ENCODE measurements around the gene HMCN2.

HMCN2 gene

GRCh38 chr9:130396581-130396980 lies 131.0 kb downstream of the HMCN2 start:
- H3K4me3 ChIP-seq (ENCODE audit: low read length in 2 of 2) = no peak overlapping the region
- H4K8ac ChIP-seq (ENCODE audit: low read depth, low read length) = no peak overlapping the region
- no peak for DNase-seq (ENCODE audit: low spot score)
- H3K27ac ChIP-seq (replicated peaks; ENCODE audit: low read length) = no peak overlapping the region
- no peak overlapping the region for H3K4ac ChIP-seq (ENCODE audit: low read length)
- H3K27me3 ChIP-seq (ENCODE audit: control insufficient read depth in 3 of 3, insufficient read depth in 3 of 3, low read depth in 1 of 3, low read length in 3 of 3) = peaks cover 0 to 4% (median 0%) of the 10 kb centered on the region in 3 experiments
- H2BK5ac ChIP-seq (ENCODE audit: low read length) = no peak overlapping the region
- no peak overlapping the region for H3K14ac ChIP-seq (ENCODE audit: low read length)
- no peak overlapping the region for H2BK12ac ChIP-seq (ENCODE audit: low read length)
- H2AFZ ChIP-seq (ENCODE audit: low read length) = no peak overlapping the region
- peaks cover 0 to 5% of the 10 kb centered on the region in 2 donors for H3K4me1 ChIP-seq (ENCODE audit: control insufficient read depth in 2 of 2, insufficient read depth in 1 of 2, low read depth in 1 of 2, low read length in 2 of 2)
- no peak overlapping the region for H2BK15ac ChIP-seq (ENCODE audit: low read length)
- no peak overlapping the region for H4K91ac ChIP-seq (ENCODE audit: low read depth, low read length, poor library complexity)
- H3K23ac ChIP-seq (ENCODE audit: low read depth, low read length, poor library complexity) = no peak overlapping the region
- no peak overlapping the region for H2BK120ac ChIP-seq (ENCODE audit: low read depth, low read length)
- no peak overlapping the region for H3K4me2 ChIP-seq (ENCODE audit: insufficient read depth, low read length, poor library complexity, severe bottlenecking)
- no peaks in the 10 kb centered on the region for H3K36me3 ChIP-seq (replicated peaks in 1 of 2; ENCODE audit: control insufficient read depth in 2 of 2, insufficient read depth in 2 of 2, low read length in 2 of 2)
- no peak overlapping the region for H3K18ac ChIP-seq (ENCODE audit: low read length)
- no peak overlapping the region for H3K9ac ChIP-seq (ENCODE audit: low read depth, low read length, poor library complexity)
- no peaks in the 10 kb centered on the region for H3K9me3 ChIP-seq (replicated peaks in 1 of 2; ENCODE audit: control insufficient read depth in 2 of 2, insufficient read depth in 1 of 2, low read depth in 1 of 2, low read length in 2 of 2)
- H3K79me1 ChIP-seq (ENCODE audit: low read depth, low read length) = no peaks in the 10 kb centered on the region
- no CpG with 5 or more reads among the region's 4 CpGs for WGBS, 2 donors (ENCODE audit: extremely low coverage in 2 of 2, insufficient read length in 2 of 2, insufficient replicate concordance in 1 of 2)
- H2AK5ac ChIP-seq (ENCODE audit: low read depth, low read length) = no peak overlapping the region

GRCh38 chr9:130398487-130399240 lies 133.1 kb downstream of the HMCN2 start:
- Histone ChIP-seq H2BK5ac (ENCODE audit: low read length) (no peak overlapping the region), H3K27ac (replicated peaks; ENCODE audit: low read length) (no peak overlapping the region), H3K4me1 (ENCODE audit: control insufficient read depth in 2 of 2, insufficient read depth in 1 of 2, low read depth in 1 of 2, low read length in 2 of 2) (peaks cover 0 to 2% of the 10 kb centered on the region in 2 donors), H3K36me3 (replicated peaks in 1 of 2; ENCODE audit: control insufficient read depth in 2 of 2, insufficient read depth in 2 of 2, low read length in 2 of 2) (no peaks in the 10 kb centered on the region), H2BK15ac (ENCODE audit: low read length) (peak overlapping the region; percentile 75), H3K14ac (ENCODE audit: low read length) (peak overlapping the region; percentile 82), H3K18ac (ENCODE audit: low read length) (peak overlapping the region; percentile 89), H3K4me3 (ENCODE audit: low read length in 2 of 2) (no peak overlapping the region), H2BK12ac (ENCODE audit: low read length) (peak overlapping the region; percentile 90), H3K23ac (ENCODE audit: low read depth, low read length, poor library complexity) (no peak overlapping the region), H3K79me1 (ENCODE audit: low read depth, low read length) (no peaks in the 10 kb centered on the region), H3K9me3 (replicated peaks in 1 of 2; ENCODE audit: control insufficient read depth in 2 of 2, insufficient read depth in 1 of 2, low read depth in 1 of 2, low read length in 2 of 2) (no peaks in the 10 kb centered on the region), H4K8ac (ENCODE audit: low read depth, low read length) (peak overlapping the region; percentile 65), H3K27me3 (ENCODE audit: control insufficient read depth in 3 of 3, insufficient read depth in 3 of 3, low read depth in 1 of 3, low read length in 3 of 3) (peaks cover 0 to 14% (median 0%) of the 10 kb centered on the region in 3 experiments), H3K4me2 (ENCODE audit: insufficient read depth, low read length, poor library complexity, severe bottlenecking) (no peak overlapping the region), H4K91ac (ENCODE audit: low read depth, low read length, poor library complexity) (no peak overlapping the region), H2AK5ac (ENCODE audit: low read depth, low read length) (peak overlapping the region; percentile 88), H3K9ac (ENCODE audit: low read depth, low read length, poor library complexity) (peak overlapping the region; percentile 77), H2BK120ac (ENCODE audit: low read depth, low read length) (no peak overlapping the region), H3K4ac (ENCODE audit: low read length) (no peak overlapping the region), H2AFZ (ENCODE audit: low read length) (no peak overlapping the region)
- no peak for DNase-seq (ENCODE audit: low spot score)
- no CpG with 5 or more reads among the region's 17 CpGs for WGBS, 2 donors (ENCODE audit: extremely low coverage in 2 of 2, insufficient read length in 2 of 2, insufficient replicate concordance in 1 of 2)

- no peak overlapping the region for H2AFZ ChIP-seq (ENCODE audit: low read length)
- peak overlapping the region; percentile 91 for H2AK5ac ChIP-seq (ENCODE audit: low read depth, low read length)
- H3K14ac ChIP-seq (ENCODE audit: low read length) = no peak overlapping the region
- H3K18ac ChIP-seq (ENCODE audit: low read length) = no peak overlapping the region
- H3K9ac ChIP-seq (ENCODE audit: low read depth, low read length, poor library complexity) = no peak overlapping the region
- H3K36me3 ChIP-seq (replicated peaks in 1 of 2; ENCODE audit: control insufficient read depth in 2 of 2, insufficient read depth in 2 of 2, low read length in 2 of 2) = no peaks in the 10 kb centered on the region
- H2BK12ac ChIP-seq (ENCODE audit: low read length) = no peak overlapping the region
- no peak overlapping the region for H4K91ac ChIP-seq (ENCODE audit: low read depth, low read length, poor library complexity)
- H3K4me2 ChIP-seq (ENCODE audit: insufficient read depth, low read length, poor library complexity, severe bottlenecking) = no peak overlapping the region
- peak overlapping the region; percentile 43 for H2BK5ac ChIP-seq (ENCODE audit: low read length)
- H2BK15ac ChIP-seq (ENCODE audit: low read length) = no peak overlapping the region
- H3K27ac ChIP-seq (replicated peaks; ENCODE audit: low read length) = no peak overlapping the region
- H3K4ac ChIP-seq (ENCODE audit: low read length) = no peak overlapping the region
- no peaks in the 10 kb centered on the region for H3K79me1 ChIP-seq (ENCODE audit: low read depth, low read length)
- no peak for DNase-seq (ENCODE audit: low spot score)
- no peak overlapping the region for H4K8ac ChIP-seq (ENCODE audit: low read depth, low read length)
- no peaks in the 10 kb centered on the region for H3K9me3 ChIP-seq (replicated peaks in 1 of 2; ENCODE audit: control insufficient read depth in 2 of 2, insufficient read depth in 1 of 2, low read depth in 1 of 2, low read length in 2 of 2)
- H3K4me3 ChIP-seq (ENCODE audit: low read length in 2 of 2) = no peak overlapping the region
- peaks cover 0 to 24% (median 0%) of the 10 kb centered on the region in 3 experiments for H3K27me3 ChIP-seq (ENCODE audit: control insufficient read depth in 3 of 3, insufficient read depth in 3 of 3, low read depth in 1 of 3, low read length in 3 of 3)
- H3K23ac ChIP-seq (ENCODE audit: low read depth, low read length, poor library complexity) = no peak overlapping the region
- no peak overlapping the region for H2BK120ac ChIP-seq (ENCODE audit: low read depth, low read length)
- no CpG with 5 or more reads among the region's 8 CpGs for WGBS, 2 donors (ENCODE audit: extremely low coverage in 2 of 2, insufficient read length in 2 of 2, insufficient replicate concordance in 1 of 2)
- H3K4me1 ChIP-seq (ENCODE audit: control insufficient read depth in 2 of 2, insufficient read depth in 1 of 2, low read depth in 1 of 2, low read length in 2 of 2) = peaks cover 0 to 2% of the 10 kb centered on the region in 2 donors
Observed at GRCh38 chr9:130399768-130400167, 134.2 kb downstream of the HMCN2 start.

- Histone ChIP-seq H4K8ac (ENCODE audit: low read depth, low read length) (peak overlapping the region; percentile 52), H3K23ac (ENCODE audit: low read depth, low read length, poor library complexity) (peak overlapping the region; percentile 83), H3K4ac (ENCODE audit: low read length) (no peak overlapping the region), H3K4me2 (ENCODE audit: insufficient read depth, low read length, poor library complexity, severe bottlenecking) (no peak overlapping the region), H2BK15ac (ENCODE audit: low read length) (no peak overlapping the region), H2BK5ac (ENCODE audit: low read length) (peak overlapping the region; percentile 43), H3K79me1 (ENCODE audit: low read depth, low read length) (no peaks in the 10 kb centered on the region), H2AFZ (ENCODE audit: low read length) (no peak overlapping the region), H4K91ac (ENCODE audit: low read depth, low read length, poor library complexity) (no peak overlapping the region), H3K27ac (replicated peaks; ENCODE audit: low read length) (no peak overlapping the region), H3K4me3 (ENCODE audit: low read length in 2 of 2) (no peak overlapping the region), H2BK120ac (ENCODE audit: low read depth, low read length) (no peak overlapping the region), H3K9me3 (replicated peaks in 1 of 2; ENCODE audit: control insufficient read depth in 2 of 2, insufficient read depth in 1 of 2, low read depth in 1 of 2, low read length in 2 of 2) (no peaks in the 10 kb centered on the region), H3K36me3 (replicated peaks in 1 of 2; ENCODE audit: control insufficient read depth in 2 of 2, insufficient read depth in 2 of 2, low read length in 2 of 2) (no peaks in the 10 kb centered on the region), H3K4me1 (ENCODE audit: control insufficient read depth in 2 of 2, insufficient read depth in 1 of 2, low read depth in 1 of 2, low read length in 2 of 2) (peaks cover 0 to 2% of the 10 kb centered on the region in 2 donors), H3K14ac (ENCODE audit: low read length) (no peak overlapping the region), H3K27me3 (ENCODE audit: control insufficient read depth in 3 of 3, insufficient read depth in 3 of 3, low read depth in 1 of 3, low read length in 3 of 3) (peaks cover 0 to 28% (median 0%) of the 10 kb centered on the region in 3 experiments), H2AK5ac (ENCODE audit: low read depth, low read length) (peak overlapping the region; percentile 93), H3K9ac (ENCODE audit: low read depth, low read length, poor library complexity) (no peak overlapping the region), H2BK12ac (ENCODE audit: low read length) (no peak overlapping the region), H3K18ac (ENCODE audit: low read length) (no peak overlapping the region)
- no peak for DNase-seq (ENCODE audit: low spot score)
- no CpG with 5 or more reads among the region's 8 CpGs for WGBS, 2 donors (ENCODE audit: extremely low coverage in 2 of 2, insufficient read length in 2 of 2, insufficient replicate concordance in 1 of 2)
Observed at GRCh38 chr9:130400870-130401269, 135.3 kb downstream of the HMCN2 start.
